GM12892 (cell line): ENCODE measurements around the gene TENM3.

Experiments used
- DNase-seq: peaks from one replicate; pipeline ENCODE4 v3.0.0; 2011; ENCODE audit not compliant: insufficient read length
- FAIRE-seq: peaks from 2 replicates; lab custom pipeline; 2011; peaks lifted over from hg19 to GRCh38; lab: Jason Lieb, UNC
- POLR2A ChIP-seq: IDR thresholded peaks from 2 replicates; pipeline ENCODE4 v1.6.1; 2011; ENCODE audit warnings: low read depth, low read length, control low read depth
- POLR2AphosphoS5 ChIP-seq: IDR thresholded peaks from 2 replicates; pipeline ENCODE4 v1.6.1; 2011; ENCODE audit warnings: low read depth, low read length, control low read depth
- TAF1 ChIP-seq: IDR thresholded peaks from 2 replicates; pipeline ENCODE4 v1.6.1; 2011; ENCODE audit warnings: low read depth, mild to moderate bottlenecking, control low read depth, low read length, borderline replicate concordance

TENM3 gene

DNA sequence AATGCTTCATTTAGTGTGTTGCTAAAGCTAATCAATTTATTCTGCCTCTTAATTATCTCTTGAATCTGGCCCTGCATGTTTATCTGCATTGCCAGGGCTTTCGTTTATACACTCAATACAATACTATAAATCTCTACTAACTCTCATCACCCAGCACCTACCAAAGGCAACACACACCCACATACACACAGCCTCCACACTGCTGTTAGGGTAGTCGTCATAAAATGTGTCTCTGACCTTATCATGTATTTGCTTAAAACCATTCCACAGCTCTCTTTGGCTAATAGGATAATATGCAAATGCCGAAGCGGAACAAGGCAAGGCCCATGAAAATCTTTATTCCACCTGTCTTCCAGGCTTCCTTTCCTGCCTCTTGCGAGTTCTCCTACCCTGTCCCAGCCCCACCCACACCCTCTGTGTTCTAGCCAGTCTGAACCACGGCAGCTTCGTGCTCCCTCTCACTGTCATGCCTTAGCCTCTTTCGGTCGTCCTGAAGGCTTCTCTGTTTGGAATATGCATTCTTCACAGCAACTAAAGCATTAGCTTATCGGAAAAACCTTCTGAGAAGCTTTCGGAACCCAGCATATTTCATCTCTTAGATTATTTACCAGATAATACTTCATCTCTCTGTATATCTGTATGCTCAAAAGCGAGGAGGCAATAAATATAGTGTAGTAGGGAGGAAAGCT, 333.5 kb downstream of the TENM3 start:
- no peak for FAIRE-seq
- DNase-seq = no peak
- TF ChIP-seq POLR2AphosphoS5 (no peak), TAF1 (no peak)

GRCh38 chr4:182577411-182577810, 334.2 kb downstream of the TENM3 start:
- DNase-seq = no peak
- TF ChIP-seq TAF1 (no peak), POLR2AphosphoS5 (no peak), POLR2A (no peak)
- FAIRE-seq = no peak

GRCh38 chr4:182578402-182578801, 335.2 kb downstream of the TENM3 start:
- FAIRE-seq (no peak), DNase-seq (no peak)

DNA sequence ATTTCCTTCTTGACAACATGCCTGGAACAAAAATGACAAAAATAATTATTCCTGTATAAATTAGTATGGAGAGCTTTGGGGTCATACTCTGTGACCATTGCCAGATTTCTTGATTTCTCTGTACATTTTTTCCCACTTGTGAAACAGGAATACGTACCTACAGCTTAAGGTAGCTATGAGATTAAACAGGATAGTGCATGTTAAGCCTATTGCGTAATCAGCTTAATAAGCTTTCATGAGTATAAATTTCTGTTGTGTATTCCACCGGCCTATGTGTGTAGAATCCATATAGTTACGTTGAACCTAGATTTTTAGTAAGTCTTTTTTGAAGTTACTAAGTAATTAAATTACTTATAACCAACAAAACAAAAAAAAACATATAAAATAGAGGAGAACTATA, 339.0 kb downstream of the TENM3 start:
- DNase-seq (no peak), FAIRE-seq (no peak)
- TF ChIP-seq TAF1 = no peak
- TF ChIP-seq POLR2A = no peak
- no peak for TF ChIP-seq POLR2AphosphoS5

More at GRCh38 chr4:182578402-182578801, 335.2 kb downstream of the TENM3 start:
- TF ChIP-seq TAF1 (no peak), POLR2A (no peak), POLR2AphosphoS5 (no peak)

GRCh38 chr4:182583703-182584415, 340.7 kb downstream of the TENM3 start:
- DNase-seq = no peak
- no peak for FAIRE-seq
- no peak for TF ChIP-seq POLR2AphosphoS5
- no peak for TF ChIP-seq TAF1
- no peak for TF ChIP-seq POLR2A

- DNase-seq = no peak
- peak; percentile 21 for FAIRE-seq
- TF ChIP-seq POLR2A = no peak
- TF ChIP-seq TAF1 = no peak
- TF ChIP-seq POLR2AphosphoS5 = no peak
These were observed 342.1 kb downstream of the TENM3 start for GRCh38 chr4:182585321-182585720.

DNA sequence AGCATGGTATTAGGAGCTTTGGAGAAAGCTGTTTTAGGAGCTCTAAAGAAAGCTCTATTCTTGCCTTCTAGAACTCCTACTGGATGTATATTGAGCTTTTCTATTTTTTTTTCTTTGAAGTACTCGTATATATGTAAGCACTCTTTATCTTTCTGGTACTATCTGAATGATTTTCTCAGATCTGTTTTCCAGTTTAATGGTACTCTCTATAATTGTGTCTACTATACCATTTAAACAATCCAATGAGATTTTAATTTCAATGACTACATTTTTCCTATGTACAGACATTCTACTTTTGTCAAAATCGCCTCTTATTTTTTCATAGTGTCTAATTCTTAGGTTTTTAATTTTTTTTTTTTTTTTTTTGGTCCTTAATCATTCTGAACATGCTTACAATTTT, 345.9 kb downstream of the TENM3 start:
- FAIRE-seq = no peak
- DNase-seq = no peak
- TF ChIP-seq POLR2A (no peak), POLR2AphosphoS5 (no peak), TAF1 (no peak)

- FAIRE-seq (no peak), DNase-seq (no peak)
- TF ChIP-seq POLR2A = no peak
- TF ChIP-seq POLR2AphosphoS5 = no peak
- no peak for TF ChIP-seq TAF1
These were observed 350.2 kb downstream of the TENM3 start for GRCh38 chr4:182593402-182593801.

DNA sequence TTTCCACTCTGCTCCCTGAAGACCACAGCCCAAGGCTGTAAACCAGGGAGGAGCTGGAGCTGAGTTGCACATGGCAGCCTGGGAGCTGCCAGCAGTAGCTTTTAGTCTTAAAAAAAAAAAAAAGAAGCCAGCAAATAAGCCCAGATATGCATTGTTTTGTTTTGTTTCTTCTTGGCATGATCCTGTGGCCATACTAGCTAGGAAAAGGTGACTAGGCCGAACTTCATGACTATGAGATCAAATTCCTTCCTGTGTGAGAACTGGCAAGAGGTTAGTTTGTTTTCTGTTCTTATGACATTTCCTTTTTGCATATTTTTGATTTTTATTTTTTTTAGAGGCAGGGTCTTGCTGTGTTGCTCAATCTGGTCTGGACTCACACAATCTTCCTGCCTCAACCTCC, 350.7 kb downstream of the TENM3 start:
- no peak for TF ChIP-seq POLR2AphosphoS5
- DNase-seq (no peak), FAIRE-seq (no peak)

- DNase-seq = no peak
- FAIRE-seq = no peak
- no peak for TF ChIP-seq POLR2A
- TF ChIP-seq TAF1 = no peak
- TF ChIP-seq POLR2AphosphoS5 = no peak
These were observed 356.9 kb downstream of the TENM3 start for GRCh38 chr4:182600093-182600492.

DNA sequence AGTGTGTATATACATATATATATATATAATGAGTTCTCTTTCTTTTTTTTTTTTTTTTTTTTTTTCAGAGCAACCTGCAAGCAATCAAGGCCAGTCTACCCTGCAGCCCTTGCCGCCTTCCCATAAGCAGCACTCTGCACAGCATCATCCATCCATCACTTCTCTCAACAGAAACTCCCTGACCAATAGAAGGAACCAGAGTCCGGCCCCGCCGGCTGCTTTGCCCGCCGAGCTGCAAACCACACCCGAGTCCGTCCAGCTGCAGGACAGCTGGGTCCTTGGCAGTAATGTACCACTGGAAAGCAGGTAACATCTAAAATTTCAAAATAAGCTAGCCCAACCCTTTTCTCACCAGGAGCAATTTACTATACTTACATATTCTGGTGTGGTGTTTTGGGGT, 357.7 kb downstream of the TENM3 start:
- DNase-seq = no peak
- no peak for FAIRE-seq
- TF ChIP-seq POLR2AphosphoS5 = no peak
- TF ChIP-seq POLR2A = no peak
- no peak for TF ChIP-seq TAF1

GRCh38 chr4:182604161-182604622, 361.0 kb downstream of the TENM3 start:
- no peak for FAIRE-seq
- no peak for DNase-seq
- TF ChIP-seq POLR2AphosphoS5 (no peak), TAF1 (no peak), POLR2A (no peak)
